GM23338 (cell line): ENCODE data around the gene KNOP1.

Experiments used
- CREB1 ChIP-seq: fragments of 250-450 bp; sonication (Bioruptor Pico); IDR thresholded peaks from 2 replicates; pipeline ENCODE4 v1.5.0; 2020; ENCODE audit warnings: low read depth, mild to moderate bottlenecking, moderate library complexity
- EZH2 ChIP-seq: fragments of 200-600 bp; sonication (generic); IDR thresholded peaks from one replicate; pipeline ENCODE4 v1.8.0; 2017; ENCODE audit warnings: antibody characterized with exemption, mild to moderate bottlenecking, low read depth; ENCODE audit not compliant: unreplicated experiment
- EZH2phosphoT487 ChIP-seq: fragments of 200-600 bp; sonication (generic); IDR thresholded peaks from one replicate; pipeline ENCODE4 v1.8.1; 2018; ENCODE audit warnings: antibody characterized with exemption; ENCODE audit not compliant: unreplicated experiment
- NANOG ChIP-seq: IDR thresholded peaks from 2 replicates; pipeline ENCODE4 v1.6.1; 2016; ENCODE audit warnings: antibody characterized with exemption, borderline replicate concordance
- POLR2AphosphoS5 ChIP-seq: IDR thresholded peaks from 2 replicates; pipeline ENCODE4 v1.6.1; 2016; ENCODE audit warnings: antibody characterized with exemption, low read depth
- TF ChIP-seq, protein P1 (sequence below), 2 experiments: fragments of 200-600 bp in 1 of 2; sonication (generic) in 1 of 2; conservative IDR thresholded peaks; 2 replicates each; pipeline versions ENCODE4 v1.5.1 to v1.6.1; 2016 to 2017; ENCODE audit warnings: antibody characterized with exemption in 2 of 2, low read depth in 2 of 2, mild to moderate bottlenecking in 2 of 2, moderate library complexity in 1 of 2
- TF ChIP-seq, protein P2 (sequence below): IDR thresholded peaks from one replicate; pipeline ENCODE4 v1.6.1; 2018; ENCODE audit warnings: antibody characterized with exemption; ENCODE audit not compliant: unreplicated experiment

- TF ChIP-seq, protein P1, sequence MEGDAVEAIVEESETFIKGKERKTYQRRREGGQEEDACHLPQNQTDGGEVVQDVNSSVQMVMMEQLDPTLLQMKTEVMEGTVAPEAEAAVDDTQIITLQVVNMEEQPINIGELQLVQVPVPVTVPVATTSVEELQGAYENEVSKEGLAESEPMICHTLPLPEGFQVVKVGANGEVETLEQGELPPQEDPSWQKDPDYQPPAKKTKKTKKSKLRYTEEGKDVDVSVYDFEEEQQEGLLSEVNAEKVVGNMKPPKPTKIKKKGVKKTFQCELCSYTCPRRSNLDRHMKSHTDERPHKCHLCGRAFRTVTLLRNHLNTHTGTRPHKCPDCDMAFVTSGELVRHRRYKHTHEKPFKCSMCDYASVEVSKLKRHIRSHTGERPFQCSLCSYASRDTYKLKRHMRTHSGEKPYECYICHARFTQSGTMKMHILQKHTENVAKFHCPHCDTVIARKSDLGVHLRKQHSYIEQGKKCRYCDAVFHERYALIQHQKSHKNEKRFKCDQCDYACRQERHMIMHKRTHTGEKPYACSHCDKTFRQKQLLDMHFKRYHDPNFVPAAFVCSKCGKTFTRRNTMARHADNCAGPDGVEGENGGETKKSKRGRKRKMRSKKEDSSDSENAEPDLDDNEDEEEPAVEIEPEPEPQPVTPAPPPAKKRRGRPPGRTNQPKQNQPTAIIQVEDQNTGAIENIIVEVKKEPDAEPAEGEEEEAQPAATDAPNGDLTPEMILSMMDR (conservative IDR thresholded peaks at IDR 0.05; ENCODE audit: low read depth in 2 of 2), result no peak
- no peak for TF ChIP-seq POLR2AphosphoS5
- TF ChIP-seq NANOG, result no peak
- TF ChIP-seq EZH2phosphoT487, result no peak
- TF ChIP-seq CREB1 (CRISPR knock-in tag), result no peak
- TF ChIP-seq, protein P2, sequence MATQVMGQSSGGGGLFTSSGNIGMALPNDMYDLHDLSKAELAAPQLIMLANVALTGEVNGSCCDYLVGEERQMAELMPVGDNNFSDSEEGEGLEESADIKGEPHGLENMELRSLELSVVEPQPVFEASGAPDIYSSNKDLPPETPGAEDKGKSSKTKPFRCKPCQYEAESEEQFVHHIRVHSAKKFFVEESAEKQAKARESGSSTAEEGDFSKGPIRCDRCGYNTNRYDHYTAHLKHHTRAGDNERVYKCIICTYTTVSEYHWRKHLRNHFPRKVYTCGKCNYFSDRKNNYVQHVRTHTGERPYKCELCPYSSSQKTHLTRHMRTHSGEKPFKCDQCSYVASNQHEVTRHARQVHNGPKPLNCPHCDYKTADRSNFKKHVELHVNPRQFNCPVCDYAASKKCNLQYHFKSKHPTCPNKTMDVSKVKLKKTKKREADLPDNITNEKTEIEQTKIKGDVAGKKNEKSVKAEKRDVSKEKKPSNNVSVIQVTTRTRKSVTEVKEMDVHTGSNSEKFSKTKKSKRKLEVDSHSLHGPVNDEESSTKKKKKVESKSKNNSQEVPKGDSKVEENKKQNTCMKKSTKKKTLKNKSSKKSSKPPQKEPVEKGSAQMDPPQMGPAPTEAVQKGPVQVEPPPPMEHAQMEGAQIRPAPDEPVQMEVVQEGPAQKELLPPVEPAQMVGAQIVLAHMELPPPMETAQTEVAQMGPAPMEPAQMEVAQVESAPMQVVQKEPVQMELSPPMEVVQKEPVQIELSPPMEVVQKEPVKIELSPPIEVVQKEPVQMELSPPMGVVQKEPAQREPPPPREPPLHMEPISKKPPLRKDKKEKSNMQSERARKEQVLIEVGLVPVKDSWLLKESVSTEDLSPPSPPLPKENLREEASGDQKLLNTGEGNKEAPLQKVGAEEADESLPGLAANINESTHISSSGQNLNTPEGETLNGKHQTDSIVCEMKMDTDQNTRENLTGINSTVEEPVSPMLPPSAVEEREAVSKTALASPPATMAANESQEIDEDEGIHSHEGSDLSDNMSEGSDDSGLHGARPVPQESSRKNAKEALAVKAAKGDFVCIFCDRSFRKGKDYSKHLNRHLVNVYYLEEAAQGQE, result no peak
- no peak for TF ChIP-seq EZH2
Measured at GRCh38 chr16:19757026-19757425, 39.0 kb upstream of the KNOP1 start.
